ENCODE measurements around the gene SPINT4. TPM values are rescaled to one million over a fixed set of nuclear protein-coding genes. Genes with fewer than 3 reads are reported as not detected.

Gene SPINT4
- total RNA-seq, 1 donor from 2014 or later: not detected

DNA sequence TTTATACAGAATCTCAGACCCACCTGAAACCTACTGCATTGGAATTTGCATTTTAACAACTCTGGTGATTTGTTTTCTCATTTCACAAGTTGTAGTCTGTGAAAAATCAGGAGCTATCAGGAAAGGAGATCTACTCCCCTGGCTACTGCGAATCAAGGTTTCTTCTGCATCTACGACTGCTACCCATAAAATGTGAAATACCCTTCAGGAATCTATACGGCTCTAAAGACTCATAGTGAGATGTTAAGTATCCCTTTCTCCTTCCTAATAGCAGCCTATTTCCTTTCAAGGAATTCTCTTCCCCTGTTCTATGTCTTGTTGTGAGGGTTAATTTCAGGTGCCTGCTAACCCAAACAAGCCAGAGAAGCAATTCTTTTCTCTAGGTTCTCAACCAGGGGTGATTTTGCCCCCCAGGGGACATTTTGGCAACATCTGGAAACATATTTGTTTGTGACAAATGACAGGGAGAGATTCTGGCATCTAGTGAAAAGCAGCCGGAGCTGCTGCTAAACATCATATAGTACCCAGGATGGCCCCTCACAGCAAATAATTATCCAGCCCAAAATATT is 43.2 kb downstream of the SPINT4 start:
- no peak overlapping the region for H3K4me3 ChIP-seq (ENCODE audit: low read depth, low read length)
- TF ChIP-seq, protein P1, sequence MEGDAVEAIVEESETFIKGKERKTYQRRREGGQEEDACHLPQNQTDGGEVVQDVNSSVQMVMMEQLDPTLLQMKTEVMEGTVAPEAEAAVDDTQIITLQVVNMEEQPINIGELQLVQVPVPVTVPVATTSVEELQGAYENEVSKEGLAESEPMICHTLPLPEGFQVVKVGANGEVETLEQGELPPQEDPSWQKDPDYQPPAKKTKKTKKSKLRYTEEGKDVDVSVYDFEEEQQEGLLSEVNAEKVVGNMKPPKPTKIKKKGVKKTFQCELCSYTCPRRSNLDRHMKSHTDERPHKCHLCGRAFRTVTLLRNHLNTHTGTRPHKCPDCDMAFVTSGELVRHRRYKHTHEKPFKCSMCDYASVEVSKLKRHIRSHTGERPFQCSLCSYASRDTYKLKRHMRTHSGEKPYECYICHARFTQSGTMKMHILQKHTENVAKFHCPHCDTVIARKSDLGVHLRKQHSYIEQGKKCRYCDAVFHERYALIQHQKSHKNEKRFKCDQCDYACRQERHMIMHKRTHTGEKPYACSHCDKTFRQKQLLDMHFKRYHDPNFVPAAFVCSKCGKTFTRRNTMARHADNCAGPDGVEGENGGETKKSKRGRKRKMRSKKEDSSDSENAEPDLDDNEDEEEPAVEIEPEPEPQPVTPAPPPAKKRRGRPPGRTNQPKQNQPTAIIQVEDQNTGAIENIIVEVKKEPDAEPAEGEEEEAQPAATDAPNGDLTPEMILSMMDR (conservative IDR thresholded peaks at IDR 0.05; ENCODE audit: low read depth, low read length): no peak

DNA sequence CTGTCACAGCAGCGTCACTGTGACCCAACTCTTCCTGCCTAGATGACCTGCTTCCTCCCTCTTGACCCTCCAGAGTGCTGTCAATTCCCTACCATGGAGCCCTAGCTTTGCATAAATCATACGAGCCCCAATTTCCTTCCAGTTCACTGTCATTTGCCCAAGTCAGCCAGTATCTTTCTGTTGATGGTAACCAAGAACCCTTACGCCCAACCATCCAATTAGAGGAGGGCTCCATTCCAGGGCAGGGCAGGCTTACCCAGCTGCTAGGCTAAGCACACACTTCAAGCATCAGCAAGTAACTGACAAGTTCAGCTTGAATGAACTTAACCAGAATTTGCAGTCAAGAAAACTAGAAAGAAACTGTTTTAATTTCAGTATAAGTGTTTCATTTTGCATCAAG is 43.8 kb downstream of the SPINT4 start:
- H3K4me3 ChIP-seq (ENCODE audit: low read depth, low read length): no peak overlapping the region
- TF ChIP-seq, protein P1 (conservative IDR thresholded peaks at IDR 0.05; ENCODE audit: low read depth, low read length): no peak
- DNase-seq (ENCODE audit: low read depth): no peak

More for the DNA sequence above, 43.2 kb downstream of the SPINT4 start:
- DNase-seq (ENCODE audit: low read depth): no peak

DNA sequence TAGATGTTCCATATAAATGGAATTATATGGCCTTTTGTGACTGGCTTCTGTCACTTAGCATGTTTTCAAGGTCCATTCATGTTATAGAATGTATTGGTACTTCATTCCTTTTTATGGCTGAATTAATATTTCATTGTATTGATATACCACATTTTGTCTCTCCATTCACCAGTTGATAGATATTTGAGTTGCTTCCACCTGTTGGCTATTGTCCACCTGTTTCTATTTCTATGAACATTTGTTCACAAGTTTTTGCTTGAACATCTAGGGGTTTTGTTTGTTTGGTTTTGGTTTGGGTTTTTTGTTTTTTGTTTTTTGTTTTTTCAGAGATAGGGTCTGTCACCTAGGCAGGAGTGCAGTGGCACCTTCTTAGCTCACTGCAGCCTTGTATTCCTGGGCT is 46.3 kb downstream of the SPINT4 start:
- H3K4me3 ChIP-seq (ENCODE audit: low read depth, low read length): no peak overlapping the region
- no peak for DNase-seq (ENCODE audit: low read depth)
- TF ChIP-seq, protein P1 (conservative IDR thresholded peaks at IDR 0.05; ENCODE audit: low read depth, low read length): no peak

DNA sequence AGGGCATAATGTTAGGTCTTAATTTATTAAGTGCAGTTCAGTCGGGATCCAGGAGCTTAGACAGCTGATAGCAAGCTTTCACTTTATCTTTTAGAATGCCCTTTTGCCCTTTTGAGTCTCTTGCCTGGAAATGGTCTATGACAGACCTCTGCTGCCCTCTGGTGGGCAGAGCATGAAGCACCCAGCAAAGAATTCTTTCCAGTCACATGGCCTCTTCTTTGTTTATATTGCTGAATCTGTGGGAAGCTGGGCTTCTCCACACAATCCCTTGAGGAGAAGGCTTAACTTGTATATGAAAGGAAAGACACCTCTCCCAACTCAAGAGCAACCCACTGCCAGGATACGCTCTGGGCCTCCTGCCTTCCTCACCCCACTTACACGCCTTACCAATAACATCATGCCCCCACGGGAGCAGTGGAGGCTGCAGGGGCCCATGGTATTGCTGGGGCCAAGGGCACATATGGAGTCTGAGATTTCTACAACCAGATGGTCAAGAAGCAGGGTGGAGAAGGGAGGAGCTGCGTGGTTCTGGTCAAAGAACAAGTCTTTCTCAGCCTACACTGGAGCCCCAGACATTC is 49.1 kb downstream of the SPINT4 start:
- TF ChIP-seq, protein P1 (conservative IDR thresholded peaks at IDR 0.05; ENCODE audit: low read depth, low read length): peak; percentile 97
- peak; percentile 25 for DNase-seq (ENCODE audit: low read depth)
- no peak overlapping the region for H3K4me3 ChIP-seq (ENCODE audit: low read depth, low read length)

DNA sequence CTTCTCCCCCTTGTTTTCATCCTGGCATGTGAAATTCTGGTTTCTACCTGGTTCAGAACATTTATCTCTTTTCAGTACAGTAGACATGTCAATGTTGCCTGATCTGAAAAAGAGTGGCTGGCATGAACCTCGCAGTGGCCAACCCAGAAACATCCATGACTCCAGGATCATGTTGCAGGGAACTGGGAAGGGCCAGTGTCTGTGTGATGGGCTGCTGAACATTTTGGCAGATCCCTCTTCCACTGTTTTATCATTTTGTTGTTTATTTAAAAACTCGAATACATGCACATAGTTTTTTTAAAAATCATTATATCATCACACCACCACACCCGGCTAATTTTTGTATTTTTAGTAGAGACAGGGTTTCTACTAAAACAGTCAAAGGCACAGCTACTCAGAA is 50.5 kb downstream of the SPINT4 start:
- no peak overlapping the region for H3K4me3 ChIP-seq (ENCODE audit: low read depth, low read length)
- DNase-seq (ENCODE audit: low read depth): no peak
- TF ChIP-seq, protein P1 (conservative IDR thresholded peaks at IDR 0.05; ENCODE audit: low read depth, low read length): no peak

DNA sequence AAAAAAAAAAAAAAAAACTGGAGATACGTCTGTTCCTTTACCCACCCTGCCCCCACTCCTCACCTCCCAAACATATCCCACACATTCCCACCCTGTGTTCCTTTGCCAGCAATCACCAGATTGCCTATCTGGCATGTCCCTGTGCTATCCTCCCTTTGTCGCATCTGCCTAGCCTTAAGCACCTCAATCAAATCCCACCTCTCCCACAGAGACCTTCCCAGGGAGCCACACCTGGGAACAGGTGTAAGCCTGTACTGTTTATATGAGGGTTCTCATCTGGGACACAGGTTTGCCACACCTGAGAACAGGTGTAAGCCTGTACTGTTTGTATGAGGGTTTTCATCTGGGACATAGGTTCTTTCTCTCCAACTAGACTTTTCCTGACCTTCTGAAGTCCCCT is 52.8 kb downstream of the SPINT4 start:
- TF ChIP-seq, protein P1 (conservative IDR thresholded peaks at IDR 0.05; ENCODE audit: low read depth, low read length): no peak
- DNase-seq (ENCODE audit: low read depth): no peak
- no peak overlapping the region for H3K4me3 ChIP-seq (ENCODE audit: low read depth, low read length)

DNA sequence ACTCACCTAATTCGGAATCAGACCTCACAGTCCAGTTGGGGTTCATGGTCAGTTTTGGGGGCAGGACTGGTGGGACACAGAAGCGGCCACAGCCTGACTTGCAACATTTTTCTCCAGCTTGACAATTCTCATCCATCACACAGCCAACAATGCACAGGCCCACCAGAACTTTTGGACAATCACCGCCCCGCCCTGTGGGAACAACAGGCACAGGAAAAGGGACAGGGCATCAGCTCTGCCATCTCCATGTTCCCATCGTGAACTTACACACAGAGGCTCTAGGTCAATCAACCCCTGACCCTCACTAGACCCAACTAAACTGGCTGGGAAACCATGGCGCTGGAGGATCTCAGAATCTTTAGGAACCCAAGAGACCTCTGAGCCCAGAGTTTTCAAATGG is 53.3 kb downstream of the SPINT4 start:
- H3K4me3 ChIP-seq (ENCODE audit: low read depth, low read length): no peak overlapping the region
- TF ChIP-seq, protein P1 (conservative IDR thresholded peaks at IDR 0.05; ENCODE audit: low read depth, low read length): no peak

More for the DNA sequence above, 53.3 kb downstream of the SPINT4 start:
- no peak for DNase-seq (ENCODE audit: low read depth)
